ENCODE measurements around the gene FAM118A. TPM values are rescaled to one million over a fixed set of nuclear protein-coding genes. Genes with fewer than 3 reads are reported as not detected.

FAM118A gene
- total RNA-seq, 6 experiments from 2014 or later: 5.6 to 43.0 (median 17.3) TPM

GRCh38 chr22:45338795-45339194 lies 29.1 kb downstream of the FAM118A start:
- Histone ChIP-seq H3K4me3 (no peak overlapping the region), H3K27me3 (no peaks in the 10 kb centered on the region), H3K36me3 (peaks cover 0 to 19% (median 1%) of the 10 kb centered on the region in 4 donors), H3K4me1 (peaks cover 0 to 34% (median 10%) of the 10 kb centered on the region in 4 donors), H3K9me3 (no peaks in the 10 kb centered on the region), H3K27ac (no peak overlapping the region)
- TF ChIP-seq CTCF (IDR thresholded peaks at IDR 0.05) (no peak), POLR2A (IDR thresholded peaks at IDR 0.05) (no peak)
- WGBS (ENCODE audit: insufficient coverage, low coverage, low lambda C conversion rate, missing lambda C conversion rate): 95% methylated on average over 6 of the region's 7 CpGs
- ATAC-seq: no peak
- DNase-seq: no peak
- intact Hi-C loops (cut with DNase I): no loop called here

DNA sequence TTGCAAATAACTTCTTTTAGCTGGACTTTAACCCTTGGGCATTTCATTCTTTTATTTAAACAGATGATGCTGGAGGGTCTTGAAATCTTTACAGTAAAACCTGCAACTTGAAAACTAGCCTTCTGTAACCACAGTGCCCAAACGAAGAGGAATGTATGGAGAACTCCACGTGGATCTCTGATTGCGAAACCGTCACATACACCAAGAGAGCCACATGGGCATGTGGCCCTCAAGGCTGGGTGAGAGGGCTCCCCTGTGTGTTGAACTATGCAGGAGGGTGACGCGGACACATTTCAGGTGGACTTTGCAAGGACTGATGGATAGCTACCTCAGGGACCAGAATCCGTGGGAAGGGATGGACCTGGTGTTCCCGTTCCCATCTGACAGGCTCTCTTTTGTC lies 30.6 kb downstream of the FAM118A start:
- WGBS (ENCODE audit: insufficient coverage, low coverage, low lambda C conversion rate, missing lambda C conversion rate): 76% methylated on average over 8 of the region's 8 CpGs
- H3K36me3 ChIP-seq: peaks cover 0 to 19% (median 1%) of the 10 kb centered on the region in 4 donors

GRCh38 chr22:45341498-45341897 lies 31.8 kb downstream of the FAM118A start:
- no peak for DNase-seq
- H3K27ac ChIP-seq: no peak overlapping the region
- no peaks in the 10 kb centered on the region for H3K9me3 ChIP-seq
- WGBS (ENCODE audit: insufficient coverage, low coverage, low lambda C conversion rate, missing lambda C conversion rate): no CpG with 5 or more reads among the region's 6 CpGs
- peaks cover 0 to 19% (median 1%) of the 10 kb centered on the region in 4 donors for H3K36me3 ChIP-seq
- ATAC-seq: peak in 2 of 4 donors; percentile 7 to 25
- no peak for TF ChIP-seq CTCF (IDR thresholded peaks at IDR 0.05)
- no peak for TF ChIP-seq POLR2A (IDR thresholded peaks at IDR 0.05)
- intact Hi-C loops (cut with DNase I): no loop called here
- no peak overlapping the region for H3K4me3 ChIP-seq
- peaks cover 0 to 12% (median 5%) of the 10 kb centered on the region in 4 donors for H3K4me1 ChIP-seq
- no peaks in the 10 kb centered on the region for H3K27me3 ChIP-seq

More for the DNA sequence above, 30.6 kb downstream of the FAM118A start:
- Histone ChIP-seq H3K4me1 (peaks cover 0 to 24% (median 10%) of the 10 kb centered on the region in 4 donors), H3K9me3 (no peaks in the 10 kb centered on the region), H3K4me3 (no peak overlapping the region), H3K27ac (no peak overlapping the region), H3K27me3 (no peaks in the 10 kb centered on the region)
- no peak for ATAC-seq
- DNase-seq: no peak
- TF ChIP-seq CTCF (IDR thresholded peaks at IDR 0.05): no peak
- intact Hi-C loops (cut with DNase I): no loop called here

- 63% methylated on average over 6 of the region's 8 CpGs for WGBS (ENCODE audit: insufficient coverage, low coverage, low lambda C conversion rate, missing lambda C conversion rate)
- Histone ChIP-seq H3K9me3 (no peaks in the 10 kb centered on the region), H3K27me3 (no peaks in the 10 kb centered on the region), H3K4me3 (no peak overlapping the region), H3K27ac (no peak overlapping the region), H3K36me3 (peaks cover 0 to 19% (median 0%) of the 10 kb centered on the region in 4 donors), H3K4me1 (no peaks in the 10 kb centered on the region)
- intact Hi-C loops (cut with DNase I): no loop called here
- DNase-seq: no peak
- ATAC-seq: peak in 3 of 4 donors; percentile 56 to 62 (median 59)
- no peak for TF ChIP-seq POLR2A (IDR thresholded peaks at IDR 0.05)
- TF ChIP-seq CTCF (IDR thresholded peaks at IDR 0.05): no peak
These were observed 33.4 kb downstream of the FAM118A start for GRCh38 chr22:45343143-45343542.

DNA sequence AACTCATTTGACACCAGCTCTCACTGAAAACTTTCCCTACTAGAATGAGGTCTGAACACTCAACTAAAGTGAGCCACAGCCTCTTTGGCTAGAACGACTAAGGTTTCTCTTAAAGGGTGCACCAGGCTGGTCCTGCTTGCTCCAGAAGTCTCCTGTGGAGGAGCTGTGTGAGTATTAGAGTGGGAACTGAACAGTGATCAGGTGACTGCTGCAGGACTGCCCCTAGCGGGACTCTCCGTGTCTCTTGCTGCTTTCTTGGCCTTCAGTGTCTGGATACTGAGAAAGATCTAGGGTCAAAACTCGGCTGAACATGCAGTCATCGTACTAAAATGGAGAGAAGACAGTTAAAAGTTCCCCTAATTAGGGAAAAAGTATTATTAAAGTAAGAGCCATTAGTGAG lies 34.6 kb downstream of the FAM118A start:
- H3K9me3 ChIP-seq: no peaks in the 10 kb centered on the region
- 66% methylated on average over 5 of the region's 5 CpGs for WGBS (ENCODE audit: insufficient coverage, low coverage, low lambda C conversion rate, missing lambda C conversion rate)
- TF ChIP-seq POLR2A (IDR thresholded peaks at IDR 0.05) (no peak), CTCF (IDR thresholded peaks at IDR 0.05) (no peak)
- H3K4me3 ChIP-seq: no peak overlapping the region
- H3K27me3 ChIP-seq: no peaks in the 10 kb centered on the region
- no peak overlapping the region for H3K27ac ChIP-seq
- no peaks in the 10 kb centered on the region for H3K4me1 ChIP-seq
- peaks cover 0 to 19% (median 0%) of the 10 kb centered on the region in 4 donors for H3K36me3 ChIP-seq
- ATAC-seq (no peak), DNase-seq (no peak)
- intact Hi-C loops (cut with DNase I): no loop called here

Measured in right lobe of liver (tissue), 6 donors.